NB4 (cell line): ENCODE results near the gene CNTN5.

ENCODE experiments used
- DNase-seq: peaks from one replicate; pipeline ENCODE4 v3.0.0; 2010; ENCODE audit warnings: low read depth
- H3K4me3 ChIP-seq: one replicate; pipeline ENCODE4 v1.5.1; 2011; ENCODE audit warnings: mild to moderate bottlenecking, low read depth, low read length, moderate library complexity
- MYC ChIP-seq: IDR thresholded peaks from 2 replicates; pipeline ENCODE4 v1.6.1; 2011; ENCODE audit warnings: low read depth, low read length
- POLR2A ChIP-seq: IDR thresholded peaks from 2 replicates; pipeline ENCODE4 v1.6.1; 2011; ENCODE audit warnings: mild to moderate bottlenecking; ENCODE audit not compliant: insufficient read length; ENCODE audit errors: extremely low read depth
- TF ChIP-seq, protein P1 (sequence below): IDR thresholded peaks from one replicate; pipeline ENCODE4 v1.5.1; 2012; ENCODE audit warnings: low read depth, low read length
- TF ChIP-seq, protein P2 (sequence below): IDR thresholded peaks from 2 replicates; pipeline ENCODE4 v1.6.1; 2011; ENCODE audit warnings: low read depth, low read length

Gene CNTN5

GRCh38 chr11:99791354-99791753, 770.6 kb downstream of the CNTN5 start:
- TF ChIP-seq MYC (no peak), POLR2A (no peak)
- TF ChIP-seq, protein P1, sequence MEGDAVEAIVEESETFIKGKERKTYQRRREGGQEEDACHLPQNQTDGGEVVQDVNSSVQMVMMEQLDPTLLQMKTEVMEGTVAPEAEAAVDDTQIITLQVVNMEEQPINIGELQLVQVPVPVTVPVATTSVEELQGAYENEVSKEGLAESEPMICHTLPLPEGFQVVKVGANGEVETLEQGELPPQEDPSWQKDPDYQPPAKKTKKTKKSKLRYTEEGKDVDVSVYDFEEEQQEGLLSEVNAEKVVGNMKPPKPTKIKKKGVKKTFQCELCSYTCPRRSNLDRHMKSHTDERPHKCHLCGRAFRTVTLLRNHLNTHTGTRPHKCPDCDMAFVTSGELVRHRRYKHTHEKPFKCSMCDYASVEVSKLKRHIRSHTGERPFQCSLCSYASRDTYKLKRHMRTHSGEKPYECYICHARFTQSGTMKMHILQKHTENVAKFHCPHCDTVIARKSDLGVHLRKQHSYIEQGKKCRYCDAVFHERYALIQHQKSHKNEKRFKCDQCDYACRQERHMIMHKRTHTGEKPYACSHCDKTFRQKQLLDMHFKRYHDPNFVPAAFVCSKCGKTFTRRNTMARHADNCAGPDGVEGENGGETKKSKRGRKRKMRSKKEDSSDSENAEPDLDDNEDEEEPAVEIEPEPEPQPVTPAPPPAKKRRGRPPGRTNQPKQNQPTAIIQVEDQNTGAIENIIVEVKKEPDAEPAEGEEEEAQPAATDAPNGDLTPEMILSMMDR: no peak
- TF ChIP-seq, protein P2, sequence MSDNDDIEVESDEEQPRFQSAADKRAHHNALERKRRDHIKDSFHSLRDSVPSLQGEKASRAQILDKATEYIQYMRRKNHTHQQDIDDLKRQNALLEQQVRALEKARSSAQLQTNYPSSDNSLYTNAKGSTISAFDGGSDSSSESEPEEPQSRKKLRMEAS: no peak
- no peak overlapping the region for H3K4me3 ChIP-seq
- DNase-seq: no peak

GRCh38 chr11:99795999-99796398, 775.2 kb downstream of the CNTN5 start:
- TF ChIP-seq, protein P1: no peak
- no peak for TF ChIP-seq POLR2A
- TF ChIP-seq, protein P2: no peak
- TF ChIP-seq MYC: no peak
- no peak for DNase-seq
- H3K4me3 ChIP-seq: no peak overlapping the region

DNA sequence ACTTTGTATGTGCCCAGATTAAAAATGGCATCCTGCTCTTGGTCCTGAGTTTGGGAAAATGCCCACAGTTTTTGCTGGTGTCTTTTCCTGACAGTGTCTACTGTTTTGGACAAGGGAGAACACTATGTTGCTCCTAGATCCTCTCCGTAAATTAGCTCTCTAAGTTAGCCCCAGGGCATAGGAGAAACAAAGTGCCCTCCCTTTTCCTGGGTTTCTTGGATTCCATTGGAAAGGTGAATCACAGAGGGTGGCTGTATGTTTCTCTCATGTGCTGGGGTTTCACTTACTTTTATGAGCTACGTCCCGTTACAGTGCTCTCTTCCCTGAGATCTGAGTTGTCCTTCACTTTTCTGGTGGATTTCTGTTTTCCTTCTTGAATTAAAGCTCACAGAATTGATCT, 782.8 kb downstream of the CNTN5 start:
- TF ChIP-seq, protein P1: no peak
- TF ChIP-seq POLR2A: no peak
- TF ChIP-seq, protein P2: no peak
- TF ChIP-seq MYC: no peak
- DNase-seq: no peak

GRCh38 chr11:99812516-99812915, 791.8 kb downstream of the CNTN5 start:
- DNase-seq: no peak
- no peak for TF ChIP-seq MYC
- H3K4me3 ChIP-seq: no peak overlapping the region

More for the DNA sequence above, 782.8 kb downstream of the CNTN5 start:
- H3K4me3 ChIP-seq: no peak overlapping the region

DNA sequence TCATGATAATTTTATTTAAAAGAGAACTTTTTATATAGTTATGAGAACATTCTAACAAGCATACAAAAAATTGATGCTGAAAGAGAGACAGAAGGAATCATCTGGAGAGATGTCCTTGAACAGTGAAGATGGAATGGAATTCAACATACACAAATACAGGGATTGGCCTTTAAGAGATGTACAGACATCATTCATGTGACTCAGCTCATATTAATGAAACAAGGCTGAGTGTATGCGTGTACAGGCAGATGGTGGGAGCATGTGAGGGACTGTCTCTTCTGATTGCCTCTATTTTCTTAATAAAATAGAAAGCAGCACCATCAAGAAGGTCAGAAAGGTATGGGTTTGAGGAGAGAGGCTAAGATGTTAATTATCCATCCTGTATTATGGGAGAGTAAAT, 793.3 kb downstream of the CNTN5 start:
- no peak for DNase-seq
- no peak for TF ChIP-seq POLR2A
- TF ChIP-seq, protein P1: no peak
- TF ChIP-seq, protein P2: no peak
- no peak for TF ChIP-seq MYC
- no peak overlapping the region for H3K4me3 ChIP-seq

- no peak for DNase-seq
- TF ChIP-seq MYC (no peak), POLR2A (no peak)
- TF ChIP-seq, protein P2: no peak
- TF ChIP-seq, protein P1: no peak
- H3K4me3 ChIP-seq: no peak overlapping the region
These were observed 794.0 kb downstream of the CNTN5 start for GRCh38 chr11:99814738-99815137.
